Testis (tissue), 2 donors: ENCODE data around the gene PTPRN2.

Experiments
- CTCF ChIP-seq, 3 experiments: fragments of 450-650 bp in 2 of 3; fragments of 200-600 bp in 1 of 3; sonication (generic) in 1 of 3; IDR thresholded peaks; one replicate each; pipeline ENCODE4 v1.5.1; 2016 to 2019; ENCODE audit warnings: antibody characterized with exemption in 3 of 3, mild to moderate bottlenecking in 2 of 3, moderate library complexity in 1 of 3
- POLR2A ChIP-seq: fragments of 450-650 bp; IDR thresholded peaks from one replicate; pipeline ENCODE4 v1.6.1; 2017; ENCODE audit warnings: antibody characterized with exemption, mild to moderate bottlenecking, moderate library complexity

- TF ChIP-seq POLR2A, result no peak
- TF ChIP-seq CTCF (IDR thresholded peaks at IDR 0.05), result no peak
Observed at GRCh38 chr7:157791261-157791660, 796.4 kb downstream of the PTPRN2 start.
